ENCODE data around the gene TMEM51.

GRCh38 chr1:15207829-15208429, 54.4 kb downstream of the TMEM51 start:
- TF ChIP-seq, protein P1, sequence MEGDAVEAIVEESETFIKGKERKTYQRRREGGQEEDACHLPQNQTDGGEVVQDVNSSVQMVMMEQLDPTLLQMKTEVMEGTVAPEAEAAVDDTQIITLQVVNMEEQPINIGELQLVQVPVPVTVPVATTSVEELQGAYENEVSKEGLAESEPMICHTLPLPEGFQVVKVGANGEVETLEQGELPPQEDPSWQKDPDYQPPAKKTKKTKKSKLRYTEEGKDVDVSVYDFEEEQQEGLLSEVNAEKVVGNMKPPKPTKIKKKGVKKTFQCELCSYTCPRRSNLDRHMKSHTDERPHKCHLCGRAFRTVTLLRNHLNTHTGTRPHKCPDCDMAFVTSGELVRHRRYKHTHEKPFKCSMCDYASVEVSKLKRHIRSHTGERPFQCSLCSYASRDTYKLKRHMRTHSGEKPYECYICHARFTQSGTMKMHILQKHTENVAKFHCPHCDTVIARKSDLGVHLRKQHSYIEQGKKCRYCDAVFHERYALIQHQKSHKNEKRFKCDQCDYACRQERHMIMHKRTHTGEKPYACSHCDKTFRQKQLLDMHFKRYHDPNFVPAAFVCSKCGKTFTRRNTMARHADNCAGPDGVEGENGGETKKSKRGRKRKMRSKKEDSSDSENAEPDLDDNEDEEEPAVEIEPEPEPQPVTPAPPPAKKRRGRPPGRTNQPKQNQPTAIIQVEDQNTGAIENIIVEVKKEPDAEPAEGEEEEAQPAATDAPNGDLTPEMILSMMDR (IDR thresholded peaks at IDR 0.05 in 8 of 11, conservative IDR thresholded peaks at IDR 0.05 in 3 of 11), result no peak
- no peak for TF ChIP-seq POLR2AphosphoS5 (IDR thresholded peaks at IDR 0.05)

Measured in spleen (tissue), 7 donors.